A673 (cell line): ENCODE results near the gene BCAT1.

ENCODE experiments used
- EZH2 ChIP-seq: fragments of 200-600 bp; sonication (generic); IDR thresholded peaks from 2 replicates; pipeline ENCODE4 v1.6.1; 2017; ENCODE audit warnings: borderline replicate concordance, low read depth, mild to moderate bottlenecking, mixed read lengths, antibody characterized with exemption, low read length; ENCODE audit not compliant: poor library complexity, severe bottlenecking
- TF ChIP-seq, protein P1 (sequence below): fragments of 300-800, 200-600 bp; sonication (generic); conservative IDR thresholded peaks from 2 replicates; pipeline ENCODE4 v1.5.1; 2017; ENCODE audit warnings: low read depth, mild to moderate bottlenecking, antibody characterized with exemption, low read length, moderate library complexity, mixed read lengths

DNA sequence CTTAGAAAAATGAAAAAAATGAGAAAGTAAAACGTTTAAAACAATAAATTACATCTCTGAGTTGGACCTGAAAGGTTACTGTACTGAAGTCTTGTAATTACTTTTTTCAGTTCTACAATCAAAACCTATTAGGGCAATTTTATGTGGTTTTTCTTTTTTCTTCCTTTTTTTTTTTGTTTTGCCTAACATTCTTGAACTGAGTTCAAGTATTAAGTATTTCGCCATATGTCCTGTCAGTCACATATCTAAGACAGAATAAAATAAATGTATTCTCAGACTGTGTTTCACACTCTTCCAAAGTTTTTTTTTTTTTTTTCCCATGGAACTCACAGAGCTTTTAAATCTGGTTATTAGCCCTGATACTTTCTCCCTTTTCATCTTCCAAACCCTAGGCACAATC is 172.0 kb downstream of the BCAT1 start:
- no peak for TF ChIP-seq EZH2
- TF ChIP-seq, protein P1, sequence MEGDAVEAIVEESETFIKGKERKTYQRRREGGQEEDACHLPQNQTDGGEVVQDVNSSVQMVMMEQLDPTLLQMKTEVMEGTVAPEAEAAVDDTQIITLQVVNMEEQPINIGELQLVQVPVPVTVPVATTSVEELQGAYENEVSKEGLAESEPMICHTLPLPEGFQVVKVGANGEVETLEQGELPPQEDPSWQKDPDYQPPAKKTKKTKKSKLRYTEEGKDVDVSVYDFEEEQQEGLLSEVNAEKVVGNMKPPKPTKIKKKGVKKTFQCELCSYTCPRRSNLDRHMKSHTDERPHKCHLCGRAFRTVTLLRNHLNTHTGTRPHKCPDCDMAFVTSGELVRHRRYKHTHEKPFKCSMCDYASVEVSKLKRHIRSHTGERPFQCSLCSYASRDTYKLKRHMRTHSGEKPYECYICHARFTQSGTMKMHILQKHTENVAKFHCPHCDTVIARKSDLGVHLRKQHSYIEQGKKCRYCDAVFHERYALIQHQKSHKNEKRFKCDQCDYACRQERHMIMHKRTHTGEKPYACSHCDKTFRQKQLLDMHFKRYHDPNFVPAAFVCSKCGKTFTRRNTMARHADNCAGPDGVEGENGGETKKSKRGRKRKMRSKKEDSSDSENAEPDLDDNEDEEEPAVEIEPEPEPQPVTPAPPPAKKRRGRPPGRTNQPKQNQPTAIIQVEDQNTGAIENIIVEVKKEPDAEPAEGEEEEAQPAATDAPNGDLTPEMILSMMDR = no peak
